IgD-negative memory B cell (primary cell): Measurements from ENCODE around the gene SARDH. TPM values are rescaled to one million over a fixed set of nuclear protein-coding genes. Genes with fewer than 3 reads are reported as not detected.
"Not testable (repeated sequence)": the region's sequence is repeated elsewhere in the genome, so short reads cannot be mapped to it uniquely, and the experiment has no call there.

ENCODE experiments used
- H3K27ac Mint-ChIP-seq, 3 donors: one replicate each; pipeline ENCODE4 v1.8.0; 2020 to 2022; ENCODE audit warnings: mild to moderate bottlenecking in 3 of 3, mixed read lengths in 3 of 3, moderate library complexity in 1 of 3
- H3K27me3 Mint-ChIP-seq: one replicate; pipeline ENCODE4 v1.8.0; 2021; ENCODE audit warnings: mixed read lengths
- H3K36me3 Mint-ChIP-seq: one replicate; pipeline ENCODE4 v1.8.0; 2020; ENCODE audit warnings: mild to moderate bottlenecking, mixed read lengths
- H3K4me1 Mint-ChIP-seq, 3 donors: one replicate each; pipeline ENCODE4 v1.8.0; 2020 to 2022; ENCODE audit warnings: mixed read lengths in 3 of 3, mild to moderate bottlenecking in 1 of 3
- H3K4me3 Mint-ChIP-seq, 4 donors: one replicate each; pipeline ENCODE4 v1.8.0; 2020 to 2022; ENCODE audit warnings: mild to moderate bottlenecking in 4 of 4, mixed read lengths in 4 of 4, moderate library complexity in 3 of 4
- H3K9me3 Mint-ChIP-seq, 3 donors: one replicate each; pipeline ENCODE4 v1.8.0; 2020 to 2021; ENCODE audit warnings: mixed read lengths in 3 of 3, mild to moderate bottlenecking in 1 of 3
- polyA plus RNA-seq: library from polyadenylated mRNA; unstranded; fragments of 300-500 nt; fragmentation: Illumina TruSeq; gene quantifications from one replicate; pipeline ENCODE4 v1.2.3, GENCODE V29; 2021

SARDH gene
- polyA plus RNA-seq, 1 donor from 2014 or later: 0.30 TPM

- Mint-ChIP-seq H3K4me1 (peaks cover 0 to 1% (median 0%) of the 10 kb centered on the region in 3 donors), H3K27ac (no peak overlapping the region), H3K27me3 (peaks cover 13% of the 10 kb centered on the region), H3K9me3 (no peaks in the 10 kb centered on the region), H3K36me3 (no peaks in the 10 kb centered on the region), H3K4me3 (no peak overlapping the region)
These were observed 101.2 kb downstream of the SARDH start for GRCh38 chr9:133636902-133637301.

GRCh38 chr9:133635533-133636531 lies 102.3 kb downstream of the SARDH start, which contains the start of gene DBH:
Gene DBH (plus strand): TSS chr9:133636363. CDS start chr9:133636372, 9 bp downstream.
- H3K27me3 Mint-ChIP-seq: peaks cover 13% of the 10 kb centered on the region
- no peak within 1 kb of the TSS for H3K27ac Mint-ChIP-seq
- no peaks in the 10 kb centered on the region for H3K9me3 Mint-ChIP-seq
- peaks cover 0 to 1% (median 0%) of the 10 kb centered on the region in 3 donors for H3K4me1 Mint-ChIP-seq
- H3K4me3 Mint-ChIP-seq: no peak within 1 kb of the TSS
- H3K36me3 Mint-ChIP-seq: no peaks in the 10 kb centered on the region

- no peak overlapping the region for H3K27ac Mint-ChIP-seq
- no peak overlapping the region for H3K4me3 Mint-ChIP-seq
- peaks cover 0 to 1% (median 0%) of the 10 kb centered on the region in 3 donors for H3K4me1 Mint-ChIP-seq
These were observed 103.1 kb downstream of the SARDH start for GRCh38 chr9:133635098-133635497.

GRCh38 chr9:133634081-133634691 lies 104.0 kb downstream of the SARDH start:
- Mint-ChIP-seq H3K4me1 (peaks cover 0 to 1% (median 0%) of the 10 kb centered on the region in 3 donors), H3K9me3 (no peaks in the 10 kb centered on the region), H3K36me3 (no peaks in the 10 kb centered on the region), H3K27me3 (peaks cover 13% of the 10 kb centered on the region), H3K27ac (no peak overlapping the region), H3K4me3 (no peak overlapping the region)

More at GRCh38 chr9:133635098-133635497, 103.1 kb downstream of the SARDH start:
- Mint-ChIP-seq H3K27me3 (peaks cover 13% of the 10 kb centered on the region), H3K36me3 (no peaks in the 10 kb centered on the region), H3K9me3 (no peaks in the 10 kb centered on the region)

GRCh38 chr9:133633681-133634080 lies 104.5 kb downstream of the SARDH start:
- Mint-ChIP-seq H3K4me3 (no peak overlapping the region), H3K4me1 (peaks cover 0 to 1% (median 0%) of the 10 kb centered on the region in 3 donors), H3K9me3 (no peaks in the 10 kb centered on the region), H3K27ac (no peak overlapping the region), H3K27me3 (peaks cover 13% of the 10 kb centered on the region), H3K36me3 (no peaks in the 10 kb centered on the region)

- Mint-ChIP-seq H3K36me3 (no peaks in the 10 kb centered on the region), H3K27ac (no peak overlapping the region), H3K9me3 (no peaks in the 10 kb centered on the region), H3K27me3 (peaks cover 17% of the 10 kb centered on the region), H3K4me1 (peaks cover 0 to 1% (median 0%) of the 10 kb centered on the region in 3 donors), H3K4me3 (no peak overlapping the region)
These were observed 105.1 kb downstream of the SARDH start for GRCh38 chr9:133632806-133633680.

- Mint-ChIP-seq H3K4me1 (no peaks in the 10 kb centered on the region), H3K36me3 (no peaks in the 10 kb centered on the region), H3K9me3 (peaks cover 4 to 13% (median 7%) of the 10 kb centered on the region in 3 donors), H3K27ac (no peak overlapping the region), H3K27me3 (peaks cover 14% of the 10 kb centered on the region), H3K4me3 (no peak overlapping the region)
These were observed 107.0 kb downstream of the SARDH start for GRCh38 chr9:133631111-133631510.

- Mint-ChIP-seq H3K27me3 (peaks cover 13% of the 10 kb centered on the region), H3K9me3 (peaks cover 8 to 23% (median 9%) of the 10 kb centered on the region in 3 donors), H3K4me1 (no peaks in the 10 kb centered on the region), H3K27ac (no peak overlapping the region), H3K4me3 (no peak overlapping the region), H3K36me3 (peaks cover 2% of the 10 kb centered on the region)
These were observed 108.7 kb downstream of the SARDH start for GRCh38 chr9:133629221-133630110.

GRCh38 chr9:133628766-133629165 lies 109.4 kb downstream of the SARDH start:
- Mint-ChIP-seq H3K4me3 (no peak overlapping the region), H3K27ac (no peak overlapping the region), H3K4me1 (no peaks in the 10 kb centered on the region), H3K36me3 (peaks cover 2% of the 10 kb centered on the region), H3K27me3 (peaks cover 14% of the 10 kb centered on the region), H3K9me3 (peaks cover 8 to 23% (median 9%) of the 10 kb centered on the region in 3 donors)

- Mint-ChIP-seq H3K27ac (no peak overlapping the region), H3K4me1 (peaks cover 0 to 2% (median 0%) of the 10 kb centered on the region in 3 donors), H3K9me3 (peaks cover 8 to 23% (median 9%) of the 10 kb centered on the region in 3 donors), H3K27me3 (peaks cover 20% of the 10 kb centered on the region), H3K36me3 (peaks cover 2% of the 10 kb centered on the region), H3K4me3 (no peak overlapping the region)
These were observed 110.8 kb downstream of the SARDH start for GRCh38 chr9:133627341-133627740.

- H3K4me1 Mint-ChIP-seq, H3K36me3 Mint-ChIP-seq, H3K27ac Mint-ChIP-seq, H3K4me3 Mint-ChIP-seq: not testable (repeated sequence)
- H3K9me3 Mint-ChIP-seq: peaks cover 8 to 23% (median 11%) of the 10 kb centered on the region in 3 donors
- peaks cover 24% of the 10 kb centered on the region for H3K27me3 Mint-ChIP-seq
These were observed 112.1 kb downstream of the SARDH start for GRCh38 chr9:133626008-133626407.

GRCh38 chr9:133622555-133622954 lies 115.6 kb downstream of the SARDH start:
- H3K9me3 Mint-ChIP-seq: peaks cover 8 to 23% (median 11%) of the 10 kb centered on the region in 3 donors
- H3K4me1 Mint-ChIP-seq: peaks cover 7 to 14% (median 7%) of the 10 kb centered on the region in 3 donors
- H3K4me3 Mint-ChIP-seq: no peak overlapping the region
- H3K27ac Mint-ChIP-seq: no peak overlapping the region
- H3K27me3 Mint-ChIP-seq: peaks cover 25% of the 10 kb centered on the region
- peaks cover 3% of the 10 kb centered on the region for H3K36me3 Mint-ChIP-seq

- H3K9me3 Mint-ChIP-seq: peaks cover 3 to 17% (median 11%) of the 10 kb centered on the region in 3 donors
- H3K36me3 Mint-ChIP-seq: peaks cover 3% of the 10 kb centered on the region
- H3K4me1 Mint-ChIP-seq: peaks cover 7 to 14% (median 7%) of the 10 kb centered on the region in 3 donors
- H3K27ac Mint-ChIP-seq: no peak overlapping the region
- H3K27me3 Mint-ChIP-seq: peaks cover 27% of the 10 kb centered on the region
- no peak overlapping the region for H3K4me3 Mint-ChIP-seq
These were observed 116.4 kb downstream of the SARDH start for GRCh38 chr9:133621725-133622267.
